Measurements from ENCODE around the gene SPX.

DNA sequence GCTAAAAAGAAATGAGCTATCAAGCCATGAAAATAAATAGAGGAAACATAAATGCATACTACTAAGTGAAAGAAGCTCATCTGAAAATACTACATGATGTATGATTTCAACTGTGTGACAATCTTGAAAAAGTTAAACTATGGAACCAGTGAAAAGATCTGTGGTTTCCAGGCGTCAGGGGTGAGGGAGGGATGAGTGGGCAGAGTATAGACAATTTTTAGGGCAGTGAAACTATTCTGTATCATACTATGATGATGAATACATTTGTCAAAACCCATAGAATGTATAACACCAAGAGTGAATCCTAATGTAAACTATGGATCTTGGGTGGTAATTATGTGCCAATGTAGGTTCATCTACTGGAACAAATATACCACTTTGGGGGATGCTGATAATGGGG is 21.3 kb downstream of the SPX start:
- TF ChIP-seq ZNF274 (IDR thresholded peaks at IDR 0.05; ENCODE audit: borderline replicate concordance, extremely low read depth, low read length) (no peak), CHD1 (IDR thresholded peaks at IDR 0.05; ENCODE audit: low read depth, low read length) (no peak), CEBPB (IDR thresholded peaks at IDR 0.05; ENCODE audit: low read depth, low read length) (no peak), EP300 (IDR thresholded peaks at IDR 0.05; ENCODE audit: borderline replicate concordance in 1 of 2, low read depth in 2 of 2, low read length in 2 of 2) (no peak), POLR2A (IDR thresholded peaks at IDR 0.05; ENCODE audit: control extremely low read depth in 1 of 2, low read depth in 2 of 2, low read length in 2 of 2) (no peak), SIN3A (conservative IDR thresholded peaks at IDR 0.05 in 1 of 2, IDR thresholded peaks at IDR 0.05 in 1 of 2; ENCODE audit: low read depth in 1 of 2, low read length in 2 of 2) (no peak), SP1 (IDR thresholded peaks at IDR 0.05; ENCODE audit: low read depth, low read length) (no peak), HDAC6 (IDR thresholded peaks at IDR 0.05; ENCODE audit: low read depth, low read length) (no peak), SIRT6 (IDR thresholded peaks at IDR 0.05; ENCODE audit: low read length) (no peak), TAF7 (optimal IDR thresholded peaks at IDR 0.05; ENCODE audit: borderline replicate concordance, low read depth, low read length) (no peak), RXRA (IDR thresholded peaks at IDR 0.05; ENCODE audit: insufficient read depth, low read depth, low read length) (no peak), EZH2 (IDR thresholded peaks at IDR 0.05; ENCODE audit: low read depth, low read length, severe bottlenecking) (no peak)
- TF ChIP-seq, protein P1, sequence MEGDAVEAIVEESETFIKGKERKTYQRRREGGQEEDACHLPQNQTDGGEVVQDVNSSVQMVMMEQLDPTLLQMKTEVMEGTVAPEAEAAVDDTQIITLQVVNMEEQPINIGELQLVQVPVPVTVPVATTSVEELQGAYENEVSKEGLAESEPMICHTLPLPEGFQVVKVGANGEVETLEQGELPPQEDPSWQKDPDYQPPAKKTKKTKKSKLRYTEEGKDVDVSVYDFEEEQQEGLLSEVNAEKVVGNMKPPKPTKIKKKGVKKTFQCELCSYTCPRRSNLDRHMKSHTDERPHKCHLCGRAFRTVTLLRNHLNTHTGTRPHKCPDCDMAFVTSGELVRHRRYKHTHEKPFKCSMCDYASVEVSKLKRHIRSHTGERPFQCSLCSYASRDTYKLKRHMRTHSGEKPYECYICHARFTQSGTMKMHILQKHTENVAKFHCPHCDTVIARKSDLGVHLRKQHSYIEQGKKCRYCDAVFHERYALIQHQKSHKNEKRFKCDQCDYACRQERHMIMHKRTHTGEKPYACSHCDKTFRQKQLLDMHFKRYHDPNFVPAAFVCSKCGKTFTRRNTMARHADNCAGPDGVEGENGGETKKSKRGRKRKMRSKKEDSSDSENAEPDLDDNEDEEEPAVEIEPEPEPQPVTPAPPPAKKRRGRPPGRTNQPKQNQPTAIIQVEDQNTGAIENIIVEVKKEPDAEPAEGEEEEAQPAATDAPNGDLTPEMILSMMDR (IDR thresholded peaks at IDR 0.05; ENCODE audit: control extremely low read depth in 1 of 3, insufficient read depth in 1 of 3, low read depth in 1 of 3, low read length in 3 of 3): no peak

All from H1 (cell line).